NCI-H2171 treated with DMSO at 0.1 percent for 48 hours (cell line): ENCODE results near the gene NXPH2.

ENCODE experiments used
- DNase-seq: peaks from one replicate; lab custom pipeline; 2025; lab: John Stamatoyannopoulos, UW

Gene NXPH2

GRCh38 chr2:138633049-138633448 is 147.1 kb downstream of the NXPH2 start:
- no peak for DNase-seq

GRCh38 chr2:138632066-138632620 is 148.0 kb downstream of the NXPH2 start:
- no peak for DNase-seq

GRCh38 chr2:138630164-138630563 is 150.0 kb downstream of the NXPH2 start:
- DNase-seq = peak; percentile 59

- DNase-seq = no peak
These were observed 154.0 kb downstream of the NXPH2 start for GRCh38 chr2:138626148-138626547.

- DNase-seq = no peak
These were observed 157.6 kb downstream of the NXPH2 start for GRCh38 chr2:138622613-138623012.

- DNase-seq = no peak
These were observed 159.1 kb downstream of the NXPH2 start for GRCh38 chr2:138621139-138621538.

GRCh38 chr2:138620431-138620830 is 159.8 kb downstream of the NXPH2 start:
- no peak for DNase-seq
